ENCODE results near the gene GPR6. TPM values are rescaled to one million over a fixed set of nuclear protein-coding genes. Genes with fewer than 3 reads are reported as not detected.

GPR6 gene
- total RNA-seq, 1 donor from 2014 or later, result not detected

DNA sequence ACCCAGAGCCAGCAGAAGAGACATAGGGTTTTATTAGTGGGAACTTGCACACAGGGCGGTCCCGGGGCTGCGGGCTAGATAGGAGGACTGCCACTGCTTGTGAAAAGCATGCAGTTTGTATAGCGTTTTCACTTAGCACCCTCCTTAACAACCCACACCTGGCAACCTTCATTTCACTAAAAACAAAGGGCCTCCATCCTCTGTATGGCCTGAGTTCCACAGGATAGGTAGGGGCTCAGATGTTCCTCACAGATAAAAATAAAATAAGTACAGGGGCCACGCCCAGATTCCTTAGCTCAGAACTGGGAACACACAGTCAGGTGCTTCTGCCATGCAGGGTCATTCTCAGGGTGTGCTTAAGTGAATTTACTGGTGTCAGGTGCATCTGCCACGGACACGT, 39.8 kb downstream of the GPR6 start:
- POLR2A ChIA-PET, result no interaction called here
- TF ChIP-seq, protein P1, sequence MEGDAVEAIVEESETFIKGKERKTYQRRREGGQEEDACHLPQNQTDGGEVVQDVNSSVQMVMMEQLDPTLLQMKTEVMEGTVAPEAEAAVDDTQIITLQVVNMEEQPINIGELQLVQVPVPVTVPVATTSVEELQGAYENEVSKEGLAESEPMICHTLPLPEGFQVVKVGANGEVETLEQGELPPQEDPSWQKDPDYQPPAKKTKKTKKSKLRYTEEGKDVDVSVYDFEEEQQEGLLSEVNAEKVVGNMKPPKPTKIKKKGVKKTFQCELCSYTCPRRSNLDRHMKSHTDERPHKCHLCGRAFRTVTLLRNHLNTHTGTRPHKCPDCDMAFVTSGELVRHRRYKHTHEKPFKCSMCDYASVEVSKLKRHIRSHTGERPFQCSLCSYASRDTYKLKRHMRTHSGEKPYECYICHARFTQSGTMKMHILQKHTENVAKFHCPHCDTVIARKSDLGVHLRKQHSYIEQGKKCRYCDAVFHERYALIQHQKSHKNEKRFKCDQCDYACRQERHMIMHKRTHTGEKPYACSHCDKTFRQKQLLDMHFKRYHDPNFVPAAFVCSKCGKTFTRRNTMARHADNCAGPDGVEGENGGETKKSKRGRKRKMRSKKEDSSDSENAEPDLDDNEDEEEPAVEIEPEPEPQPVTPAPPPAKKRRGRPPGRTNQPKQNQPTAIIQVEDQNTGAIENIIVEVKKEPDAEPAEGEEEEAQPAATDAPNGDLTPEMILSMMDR (IDR thresholded peaks at IDR 0.05), result no peak
- CTCF ChIA-PET, result no interaction called here
- H3K27me3 Mint-ChIP-seq, result peaks cover 4% of the 10 kb centered on the region
- peaks cover 16% of the 10 kb centered on the region for H3K4me1 Mint-ChIP-seq
- DNase-seq, result no peak
- intact Hi-C loops (cut with micrococcal nuclease), result no loop called here
- no peaks in the 10 kb centered on the region for H3K36me3 Mint-ChIP-seq (ENCODE audit: low read depth)
- no peak overlapping the region for H3K27ac Mint-ChIP-seq
- ATAC-seq (ENCODE audit: low read depth), result no peak
- no peaks in the 10 kb centered on the region for H3K9me3 Mint-ChIP-seq
- no peak overlapping the region for H3K4me3 Mint-ChIP-seq

DNA sequence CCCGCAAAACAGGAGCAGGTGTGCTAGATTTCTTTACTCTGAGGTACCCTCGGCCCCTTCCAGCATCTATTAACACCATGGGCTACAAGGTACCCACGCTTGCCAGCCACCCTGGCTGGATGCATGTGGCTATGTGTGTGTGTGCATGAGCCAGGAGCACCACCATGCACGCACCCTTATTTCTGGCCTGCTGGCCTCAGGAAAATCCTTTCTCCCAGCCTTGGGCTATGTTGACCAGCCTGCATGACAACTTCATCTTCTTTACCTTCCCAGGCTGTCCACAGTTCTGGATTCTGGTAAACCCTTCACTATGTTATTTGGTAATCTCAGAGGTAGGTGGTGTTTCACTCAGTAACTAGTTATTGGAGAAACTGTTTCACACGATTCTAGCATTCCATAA, 40.4 kb downstream of the GPR6 start:
- TF ChIP-seq, protein P1 (IDR thresholded peaks at IDR 0.05), result no peak
- H3K9me3 Mint-ChIP-seq, result no peaks in the 10 kb centered on the region
- ATAC-seq (ENCODE audit: low read depth), result no peak
- POLR2A ChIA-PET, result no interaction called here
- H3K4me1 Mint-ChIP-seq, result peaks cover 16% of the 10 kb centered on the region
- H3K4me3 Mint-ChIP-seq, result no peak overlapping the region
- no peaks in the 10 kb centered on the region for H3K36me3 Mint-ChIP-seq (ENCODE audit: low read depth)
- no peak overlapping the region for H3K27ac Mint-ChIP-seq
- no peak for DNase-seq
- H3K27me3 Mint-ChIP-seq, result peaks cover 7% of the 10 kb centered on the region
- intact Hi-C loops (cut with micrococcal nuclease), result no loop called here
- CTCF ChIA-PET, result no interaction called here

GRCh38 chr6:110020888-110021287, 42.8 kb downstream of the GPR6 start:
- TF ChIP-seq, protein P1 (IDR thresholded peaks at IDR 0.05), result no peak
- ATAC-seq (ENCODE audit: low read depth) (peak; percentile 50), DNase-seq (no peak)
- ChIA-PET CTCF (interaction anchor here (2.3 kb wide), 1 partner anchor 19 kb away, joined by 6 read pairs; no protein-coding TSS in a partner anchor), POLR2A (no interaction called here)
- intact Hi-C loops (cut with micrococcal nuclease), result no loop called here
- peaks cover 8% of the 10 kb centered on the region for H3K27me3 Mint-ChIP-seq
- H3K4me3 Mint-ChIP-seq, result peak overlapping the region; percentile 2
- no peaks in the 10 kb centered on the region for H3K36me3 Mint-ChIP-seq (ENCODE audit: low read depth)
- peak overlapping the region; percentile 27 for H3K27ac Mint-ChIP-seq
- H3K9me3 Mint-ChIP-seq, result no peaks in the 10 kb centered on the region
- peaks cover 16% of the 10 kb centered on the region for H3K4me1 Mint-ChIP-seq

- Mint-ChIP-seq H3K27me3 (peaks cover 2% of the 10 kb centered on the region), H3K27ac (no peak overlapping the region), H3K4me3 (no peak overlapping the region), H3K36me3 (ENCODE audit: low read depth) (no peaks in the 10 kb centered on the region), H3K4me1 (no peaks in the 10 kb centered on the region), H3K9me3 (no peaks in the 10 kb centered on the region)
- DNase-seq (no peak), ATAC-seq (ENCODE audit: low read depth) (no peak)
- TF ChIP-seq, protein P1 (IDR thresholded peaks at IDR 0.05), result no peak
- ChIA-PET CTCF (interaction anchor here (1.2 kb wide), 1 partner anchor 10 kb away, joined by 4 read pairs; no protein-coding TSS in a partner anchor), POLR2A (no interaction called here)
- intact Hi-C loops (cut with micrococcal nuclease), result no loop called here
These were observed 51.0 kb downstream of the GPR6 start for GRCh38 chr6:110029144-110029543.

Other genes with a start within 250 kb of the GPR6 start
- 5.1 and 6.2 TPM in 2 replicates for gene WASF1, start 201.4 kb downstream of the GPR6 start, total RNA-seq
- gene CDC40, start 202.1 kb downstream of the GPR6 start, total RNA-seq, result 36.7 and 37.3 TPM in 2 replicates

Data from activated B cell treated with CpG ODN at 0.5 μM for 24 hours (primary cell).